Measurements from ENCODE around the gene SNX18. TPM values are rescaled to one million over a fixed set of nuclear protein-coding genes. Genes with fewer than 3 reads are reported as not detected.

The SNX18 gene
- total RNA-seq, 1 donor from 2014 or later: 21.3 TPM

DNA sequence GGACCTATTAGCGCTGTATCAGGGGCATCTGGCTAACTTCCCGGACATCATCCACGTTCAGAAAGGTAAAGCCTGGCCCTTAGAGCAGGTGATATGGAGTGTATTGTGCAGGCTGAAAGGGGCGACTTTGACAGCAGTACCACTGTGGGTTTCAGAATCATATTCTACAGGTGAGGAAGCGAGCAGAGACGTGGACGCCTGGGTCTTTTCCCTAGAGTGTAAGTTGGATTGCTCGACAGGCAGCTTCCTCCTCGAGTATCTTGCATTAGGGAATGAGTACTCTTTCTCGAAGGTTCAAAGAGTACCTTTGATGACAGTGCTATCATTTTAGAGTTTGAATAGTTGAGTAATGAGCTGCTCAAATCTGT, 1.9 kb downstream of the SNX18 start:
- H3K9me3 Mint-ChIP-seq: no peaks in the 10 kb centered on the region
- TF ChIP-seq, protein P1, sequence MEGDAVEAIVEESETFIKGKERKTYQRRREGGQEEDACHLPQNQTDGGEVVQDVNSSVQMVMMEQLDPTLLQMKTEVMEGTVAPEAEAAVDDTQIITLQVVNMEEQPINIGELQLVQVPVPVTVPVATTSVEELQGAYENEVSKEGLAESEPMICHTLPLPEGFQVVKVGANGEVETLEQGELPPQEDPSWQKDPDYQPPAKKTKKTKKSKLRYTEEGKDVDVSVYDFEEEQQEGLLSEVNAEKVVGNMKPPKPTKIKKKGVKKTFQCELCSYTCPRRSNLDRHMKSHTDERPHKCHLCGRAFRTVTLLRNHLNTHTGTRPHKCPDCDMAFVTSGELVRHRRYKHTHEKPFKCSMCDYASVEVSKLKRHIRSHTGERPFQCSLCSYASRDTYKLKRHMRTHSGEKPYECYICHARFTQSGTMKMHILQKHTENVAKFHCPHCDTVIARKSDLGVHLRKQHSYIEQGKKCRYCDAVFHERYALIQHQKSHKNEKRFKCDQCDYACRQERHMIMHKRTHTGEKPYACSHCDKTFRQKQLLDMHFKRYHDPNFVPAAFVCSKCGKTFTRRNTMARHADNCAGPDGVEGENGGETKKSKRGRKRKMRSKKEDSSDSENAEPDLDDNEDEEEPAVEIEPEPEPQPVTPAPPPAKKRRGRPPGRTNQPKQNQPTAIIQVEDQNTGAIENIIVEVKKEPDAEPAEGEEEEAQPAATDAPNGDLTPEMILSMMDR (conservative IDR thresholded peaks at IDR 0.05): no peak
- H3K27me3 Mint-ChIP-seq (ENCODE audit: low read depth): no peaks in the 10 kb centered on the region
- DNase-seq (ENCODE audit: low read depth, low spot score): no peak
- H3K4me3 Mint-ChIP-seq: peak overlapping the region; percentile 87
- peaks cover 5% of the 10 kb centered on the region for H3K36me3 Mint-ChIP-seq (ENCODE audit: low read depth)
- peaks cover 57% of the 10 kb centered on the region for H3K4me1 Mint-ChIP-seq
- no peak overlapping the region for H3K27ac Mint-ChIP-seq (ENCODE audit: unreplicated experiment)

DNA sequence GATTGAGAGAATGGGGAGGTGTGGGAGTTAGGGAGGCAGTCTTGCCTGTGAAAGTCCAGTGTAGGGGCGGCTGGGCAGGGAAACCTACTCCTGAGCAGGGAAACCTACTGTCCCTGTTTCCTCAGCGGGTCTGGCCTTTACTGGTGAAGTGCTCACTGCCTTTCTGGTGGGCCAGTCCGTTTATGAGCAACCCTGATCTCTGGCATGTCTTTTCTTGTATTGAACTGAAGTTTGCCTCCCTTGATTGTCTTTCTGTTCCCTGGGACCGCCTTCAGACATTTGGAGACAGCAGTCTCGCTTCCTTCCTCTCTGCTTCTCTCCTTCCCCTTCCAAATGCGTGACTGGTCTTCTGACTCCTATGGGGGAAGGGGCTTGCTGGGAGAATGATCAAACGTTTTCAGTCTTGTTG, 2.9 kb downstream of the SNX18 start:
- Mint-ChIP-seq H3K27ac (ENCODE audit: unreplicated experiment) (no peak overlapping the region), H3K4me1 (peaks cover 47% of the 10 kb centered on the region)

DNA sequence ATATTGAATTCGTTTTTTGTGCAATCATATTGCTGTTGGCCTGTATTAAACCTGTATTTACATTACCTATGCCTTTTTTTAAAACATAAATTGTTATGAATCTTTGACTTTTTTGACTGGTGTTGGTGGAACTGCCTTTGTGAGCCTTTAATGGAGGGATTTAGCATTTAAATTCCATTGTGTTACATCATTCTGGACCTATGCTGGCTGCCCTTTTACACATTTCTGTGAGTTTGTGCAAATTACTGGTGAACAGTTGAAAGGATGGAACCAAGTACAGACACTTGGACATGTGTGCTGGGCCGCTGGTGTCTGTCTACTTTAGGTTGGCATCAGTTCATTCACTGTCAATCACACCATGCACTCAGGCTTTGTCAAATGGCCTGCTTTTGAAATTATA, 3.4 kb downstream of the SNX18 start:
- H3K27me3 Mint-ChIP-seq (ENCODE audit: low read depth): no peaks in the 10 kb centered on the region
- TF ChIP-seq, protein P1 (conservative IDR thresholded peaks at IDR 0.05): no peak
- no peaks in the 10 kb centered on the region for H3K9me3 Mint-ChIP-seq
- peak overlapping the region; percentile 87 for H3K4me3 Mint-ChIP-seq
- no peak overlapping the region for H3K27ac Mint-ChIP-seq (ENCODE audit: unreplicated experiment)
- H3K4me1 Mint-ChIP-seq: peaks cover 47% of the 10 kb centered on the region
- peaks cover 5% of the 10 kb centered on the region for H3K36me3 Mint-ChIP-seq (ENCODE audit: low read depth)
- DNase-seq (ENCODE audit: low read depth, low spot score): no peak

More for the DNA sequence above, 2.9 kb downstream of the SNX18 start:
- TF ChIP-seq, protein P1 (conservative IDR thresholded peaks at IDR 0.05): no peak
- peak overlapping the region; percentile 87 for H3K4me3 Mint-ChIP-seq
- no peak for DNase-seq (ENCODE audit: low read depth, low spot score)
- no peaks in the 10 kb centered on the region for H3K9me3 Mint-ChIP-seq
- no peaks in the 10 kb centered on the region for H3K27me3 Mint-ChIP-seq (ENCODE audit: low read depth)
- H3K36me3 Mint-ChIP-seq (ENCODE audit: low read depth): peaks cover 5% of the 10 kb centered on the region

DNA sequence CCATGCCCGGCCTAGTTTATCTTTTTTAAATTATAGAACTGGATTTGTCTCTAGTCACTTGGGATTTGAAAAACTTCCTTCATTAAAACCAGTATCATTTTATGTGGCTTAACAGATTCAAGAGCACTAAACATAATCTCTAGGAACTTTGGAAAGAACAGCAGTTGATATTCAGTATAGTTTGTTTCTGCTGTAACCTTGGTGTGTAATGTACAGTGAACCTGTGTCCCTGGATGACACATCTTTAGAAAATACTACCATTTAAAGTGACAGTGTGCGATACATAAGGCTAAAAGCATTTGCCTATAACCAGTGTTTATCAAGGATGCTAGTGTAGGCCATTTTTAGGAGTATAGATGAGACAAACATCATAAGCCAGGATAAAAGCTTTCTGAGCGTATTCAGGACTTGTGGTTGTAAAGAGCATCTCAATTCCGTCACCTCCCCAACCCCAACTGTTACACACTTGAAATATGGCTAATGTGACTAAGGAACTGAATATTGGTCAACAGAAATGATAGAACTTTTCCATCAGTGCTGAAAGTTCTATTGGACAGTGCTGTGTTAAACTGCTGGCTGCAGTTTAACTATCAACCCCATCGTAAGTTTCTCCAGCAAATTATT, 4.4 kb downstream of the SNX18 start:
- Mint-ChIP-seq H3K4me3 (peak overlapping the region; percentile 64), H3K4me1 (peaks cover 39% of the 10 kb centered on the region), H3K27ac (ENCODE audit: unreplicated experiment) (no peak overlapping the region), H3K36me3 (ENCODE audit: low read depth) (peaks cover 5% of the 10 kb centered on the region), H3K9me3 (no peaks in the 10 kb centered on the region), H3K27me3 (ENCODE audit: low read depth) (no peaks in the 10 kb centered on the region)
- no peak for DNase-seq (ENCODE audit: low read depth, low spot score)
- TF ChIP-seq, protein P1 (conservative IDR thresholded peaks at IDR 0.05): no peak

DNA sequence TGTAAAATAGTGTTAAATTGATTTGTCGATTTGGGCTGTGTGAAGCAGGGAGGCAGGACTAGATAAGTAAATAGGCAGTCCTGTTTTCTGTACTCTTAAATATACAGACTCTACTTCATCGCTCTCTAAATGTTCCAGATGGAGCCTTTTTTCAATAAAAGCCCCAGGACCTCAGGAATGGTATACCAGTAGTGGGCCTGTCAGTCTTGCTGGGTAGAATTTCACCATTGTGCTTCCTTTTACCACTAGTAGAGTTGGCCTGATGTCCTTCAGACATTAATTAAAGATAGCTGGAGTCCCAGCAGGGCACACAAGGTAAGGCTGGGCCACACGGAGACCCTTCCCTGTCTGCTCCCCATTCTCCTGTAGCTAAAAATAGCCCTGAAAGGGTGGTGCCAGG, 6.0 kb downstream of the SNX18 start:
- H3K4me3 Mint-ChIP-seq: no peak overlapping the region
- peaks cover 35% of the 10 kb centered on the region for H3K4me1 Mint-ChIP-seq
- peak overlapping the region; percentile 37 for H3K27ac Mint-ChIP-seq (ENCODE audit: unreplicated experiment)

More for the DNA sequence above, 6.0 kb downstream of the SNX18 start:
- no peak for DNase-seq (ENCODE audit: low read depth, low spot score)
- H3K27me3 Mint-ChIP-seq (ENCODE audit: low read depth): no peaks in the 10 kb centered on the region
- no peaks in the 10 kb centered on the region for H3K9me3 Mint-ChIP-seq
- H3K36me3 Mint-ChIP-seq (ENCODE audit: low read depth): peaks cover 5% of the 10 kb centered on the region
- TF ChIP-seq, protein P1 (conservative IDR thresholded peaks at IDR 0.05): no peak
